GM21717 (cell line): ENCODE data around the gene MAGEA11.
"Not testable (repeated sequence)": the region's sequence is repeated elsewhere in the genome, so short reads cannot be mapped to it uniquely, and the experiment has no call there.

Source experiments
- ATAC-seq: cut with Tn5 transposase; IDR thresholded peaks from one replicate; pipeline ENCODE4 v1.9.1; 2021; ENCODE audit warnings: mild to moderate bottlenecking, moderate library complexity; ENCODE audit not compliant: unreplicated experiment

The MAGEA11 gene

GRCh38 chrX:149716632-149717031 lies 4.8 kb downstream of the MAGEA11 start:
- ATAC-seq: no peak

- ATAC-seq: no peak
These were observed 5.9 kb downstream of the MAGEA11 start for GRCh38 chrX:149717803-149718202.

GRCh38 chrX:149718757-149719156 lies 6.9 kb downstream of the MAGEA11 start:
- no peak for ATAC-seq

- ATAC-seq: no peak
These were observed 8.3 kb downstream of the MAGEA11 start for GRCh38 chrX:149720021-149720689.

- ATAC-seq: not testable (repeated sequence)
These were observed 9.4 kb downstream of the MAGEA11 start for GRCh38 chrX:149721241-149721640.

GRCh38 chrX:149721778-149722177 lies 9.9 kb downstream of the MAGEA11 start:
- ATAC-seq: no peak

- ATAC-seq: not testable (repeated sequence)
These were observed 11.8 kb downstream of the MAGEA11 start for GRCh38 chrX:149723583-149724118.

- not testable (repeated sequence) for ATAC-seq
These were observed 15.4 kb downstream of the MAGEA11 start for GRCh38 chrX:149727308-149727707.

GRCh38 chrX:149742269-149742668 lies 30.4 kb downstream of the MAGEA11 start:
- not testable (repeated sequence) for ATAC-seq

GRCh38 chrX:149746390-149747007 lies 34.6 kb downstream of the MAGEA11 start:
- ATAC-seq: not testable (repeated sequence)

GRCh38 chrX:149757206-149758067 lies 45.6 kb downstream of the MAGEA11 start:
- no peak for ATAC-seq

- no peak for ATAC-seq
These were observed 46.3 kb downstream of the MAGEA11 start for GRCh38 chrX:149758068-149758714.

GRCh38 chrX:149758715-149759078 lies 46.8 kb downstream of the MAGEA11 start:
- ATAC-seq: not testable (repeated sequence)

- ATAC-seq: no peak
These were observed 48.0 kb downstream of the MAGEA11 start for GRCh38 chrX:149759824-149760223.

- ATAC-seq: no peak
These were observed 49.1 kb downstream of the MAGEA11 start for GRCh38 chrX:149760965-149761364.

- not testable (repeated sequence) for ATAC-seq
These were observed 50.2 kb downstream of the MAGEA11 start for GRCh38 chrX:149761858-149762674.

GRCh38 chrX:149762696-149763614 lies 51.1 kb downstream of the MAGEA11 start:
- no peak for ATAC-seq
